ENCODE data around the gene PAX1.

Gene PAX1

GRCh38 chr20:21739682-21740081, 34.2 kb downstream of the PAX1 start:
- DNase-seq: no peak

GRCh38 chr20:21741266-21741665, 35.8 kb downstream of the PAX1 start:
- DNase-seq: no peak

GRCh38 chr20:21762646-21763045, 57.2 kb downstream of the PAX1 start:
- DNase-seq: no peak

GRCh38 chr20:21767200-21767738, 61.8 kb downstream of the PAX1 start:
- no peak for DNase-seq

GRCh38 chr20:21767739-21768223, 62.3 kb downstream of the PAX1 start:
- no peak for DNase-seq
